Mammary epithelial cell (primary cell): ENCODE measurements around the gene SUPT4H1.

Experiments used
- CTCF ChIP-seq, 2 donors: IDR thresholded peaks in 1 of 2; conservative IDR thresholded peaks in 1 of 2; 2 replicates each; pipeline ENCODE4 v1.5.1; 2011 to 2012; ENCODE audit warnings: inconsistent platforms in 2 of 2, low read length in 2 of 2, mild to moderate bottlenecking in 2 of 2, control low read depth in 1 of 2, low read depth in 1 of 2; ENCODE audit not compliant: insufficient read depth in 1 of 2; ENCODE audit errors: extremely low read depth in 1 of 2
- EZH2 ChIP-seq: IDR thresholded peaks from 2 replicates; pipeline ENCODE4 v1.6.1; 2012; ENCODE audit warnings: low read length, inconsistent platforms, borderline replicate concordance

GRCh38 chr17:58318065-58318481, 33.9 kb downstream of the SUPT4H1 start:
- TF ChIP-seq CTCF (conservative IDR thresholded peaks at IDR 0.05 in 1 of 2, IDR thresholded peaks at IDR 0.05 in 1 of 2; ENCODE audit: extremely low read depth in 1 of 2, insufficient read depth in 1 of 2, low read depth in 1 of 2, low read length in 2 of 2) (no peak), EZH2 (no peak)
